Stimulated activated CD8-positive, alpha-beta memory T cell treated with anti-CD3 and anti-CD28 coated beads, Interleukin-12 subunit alpha, Interleukin-12 subunit beta, amount 100 ng/mL, for 4 hours (primary cell): ENCODE data around the gene KSR2.
"Not testable (repeated sequence)": the region's sequence is repeated elsewhere in the genome, so short reads cannot be mapped to it uniquely, and the experiment has no call there.

Experiments used
- DNase-seq: peaks from one replicate; pipeline ENCODE4 v3.0.0-alpha.2; 2020; ENCODE audit warnings: low read depth

KSR2 gene

DNA sequence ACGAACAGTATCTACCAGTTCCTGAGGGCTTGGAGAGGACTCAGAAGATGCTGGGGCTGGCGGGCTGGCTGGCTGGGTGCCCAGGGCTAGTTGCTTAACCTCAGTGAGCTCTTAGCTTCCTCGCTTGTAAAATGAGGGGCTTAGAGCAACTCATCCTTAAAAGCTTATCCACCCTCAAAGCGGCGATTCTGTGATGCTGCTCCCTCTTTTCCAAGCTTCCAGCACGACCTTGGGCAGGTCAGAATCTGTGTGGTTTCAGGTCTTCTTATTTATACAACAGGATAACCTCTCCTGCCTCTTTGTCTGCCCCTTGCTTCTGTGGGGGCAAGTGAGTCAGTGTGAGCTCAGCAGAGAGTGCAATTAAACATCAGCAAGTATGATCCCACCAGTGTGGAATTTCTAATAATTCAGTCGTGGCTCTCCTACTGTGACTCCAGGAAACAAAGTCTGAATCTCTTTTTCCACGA is 281.8 kb downstream of the KSR2 start:
- DNase-seq: no peak

DNA sequence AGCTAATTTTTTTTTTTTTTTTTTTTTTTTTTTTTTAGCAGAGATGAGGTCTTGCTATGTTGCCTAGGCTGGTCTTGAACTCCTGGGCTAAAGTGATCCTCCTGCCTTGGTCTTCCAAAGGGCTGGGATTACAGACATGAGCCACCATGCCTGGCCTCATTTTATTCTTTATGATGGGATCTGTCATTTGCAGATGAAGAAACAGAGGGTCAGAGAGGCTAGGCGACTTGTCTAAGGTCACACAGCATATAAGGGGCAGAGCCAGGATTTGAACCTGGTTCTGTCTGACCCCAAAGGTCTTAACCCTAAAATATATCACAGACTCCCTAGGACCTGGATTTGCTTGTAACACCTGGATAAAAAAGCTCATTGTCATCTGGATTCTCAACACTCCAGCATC is 282.6 kb downstream of the KSR2 start:
- no peak for DNase-seq

DNA sequence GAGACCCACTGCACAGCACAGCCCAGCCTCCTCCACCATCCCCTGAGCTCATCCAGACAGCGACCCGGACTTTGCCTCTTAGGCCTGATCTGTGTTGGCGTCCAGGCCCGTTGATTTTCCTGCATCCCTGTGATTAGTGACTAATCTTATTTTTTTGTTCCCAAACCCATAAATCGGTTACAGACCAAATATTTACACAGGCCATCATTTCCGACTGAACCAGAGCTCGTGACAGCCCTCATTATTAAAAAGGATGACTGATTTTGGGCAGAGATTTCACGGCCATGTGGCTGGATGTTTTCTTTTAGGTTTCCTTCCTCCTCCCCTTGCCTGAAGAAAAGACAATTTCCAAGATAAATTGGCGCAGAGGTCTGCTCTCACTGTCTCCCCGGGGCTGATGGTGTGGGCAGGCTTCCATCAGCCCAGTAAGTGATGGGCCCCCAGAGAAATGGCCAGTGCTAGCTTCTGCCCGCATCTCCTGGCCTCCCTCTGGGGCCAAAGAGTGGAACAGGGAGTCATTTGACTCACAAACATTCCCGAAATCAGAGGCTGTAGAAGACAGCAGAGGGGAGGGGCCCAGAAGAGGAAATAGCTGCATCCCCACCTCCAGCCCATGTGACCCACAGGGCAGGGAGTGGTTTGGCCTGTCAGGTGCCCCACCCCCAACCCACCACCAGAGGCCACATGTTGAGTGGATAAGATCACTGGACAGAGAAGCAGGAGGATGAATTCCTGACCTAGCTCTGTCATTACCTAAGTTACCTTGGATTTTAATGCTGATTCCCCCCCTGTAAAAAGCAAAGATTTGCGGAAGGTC is 283.5 kb downstream of the KSR2 start:
- no peak for DNase-seq

DNA sequence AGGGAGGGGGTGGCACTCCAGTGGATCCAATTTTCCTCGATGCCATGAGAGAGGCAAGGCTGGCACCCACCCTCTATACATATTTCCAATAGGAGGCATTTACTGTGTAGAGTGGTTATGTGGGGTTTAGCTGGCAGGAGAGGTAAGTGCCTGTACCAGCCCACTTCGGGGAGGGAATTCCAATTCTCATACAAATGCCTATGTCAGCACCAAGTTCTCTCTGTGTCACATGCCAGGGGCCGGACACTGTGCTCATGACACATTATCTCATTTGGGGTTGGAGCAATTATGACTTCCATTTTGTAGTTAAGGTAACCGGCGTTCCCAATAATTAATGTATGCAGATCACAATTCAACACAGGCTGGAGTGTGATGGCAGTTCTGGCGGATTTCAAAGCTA is 284.3 kb downstream of the KSR2 start:
- no peak for DNase-seq

DNA sequence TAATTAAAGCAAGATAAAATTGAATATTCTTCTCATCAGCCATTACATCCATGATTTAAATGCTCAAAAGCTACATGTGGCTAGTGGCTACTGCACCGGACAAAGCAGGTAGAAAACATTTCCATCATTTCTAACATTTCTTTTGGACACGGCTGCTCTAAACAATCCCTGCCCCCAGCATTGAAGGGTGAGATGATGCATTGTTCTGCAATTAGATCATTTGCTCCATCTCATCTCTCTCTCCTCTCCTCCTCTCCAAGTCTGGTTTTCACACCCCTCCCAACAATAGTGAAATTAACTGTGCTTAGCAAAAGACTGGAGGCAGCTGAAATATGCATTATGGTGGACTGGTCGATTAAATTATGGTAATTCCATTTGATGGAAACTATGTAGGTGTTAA is 288.5 kb downstream of the KSR2 start:
- no peak for DNase-seq

DNA sequence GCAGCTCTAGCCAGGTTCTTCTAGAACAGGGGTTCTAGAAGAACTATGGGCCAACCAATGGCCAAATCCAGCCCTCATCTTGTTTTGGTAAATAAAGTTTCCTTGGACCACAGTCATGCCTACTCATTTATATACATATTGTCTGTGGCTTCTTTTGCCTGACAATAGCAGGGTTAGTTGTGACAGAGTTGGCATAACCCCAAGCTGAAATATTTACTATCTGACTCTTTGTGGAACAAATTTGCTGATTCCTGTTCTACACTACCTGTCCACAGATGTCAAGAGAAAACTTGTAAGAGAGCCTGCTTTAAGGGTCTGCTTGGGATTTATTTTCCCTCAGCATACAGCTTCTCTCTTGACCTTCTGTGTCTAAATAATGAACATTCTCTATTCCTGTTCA is 289.0 kb downstream of the KSR2 start:
- DNase-seq: no peak

DNA sequence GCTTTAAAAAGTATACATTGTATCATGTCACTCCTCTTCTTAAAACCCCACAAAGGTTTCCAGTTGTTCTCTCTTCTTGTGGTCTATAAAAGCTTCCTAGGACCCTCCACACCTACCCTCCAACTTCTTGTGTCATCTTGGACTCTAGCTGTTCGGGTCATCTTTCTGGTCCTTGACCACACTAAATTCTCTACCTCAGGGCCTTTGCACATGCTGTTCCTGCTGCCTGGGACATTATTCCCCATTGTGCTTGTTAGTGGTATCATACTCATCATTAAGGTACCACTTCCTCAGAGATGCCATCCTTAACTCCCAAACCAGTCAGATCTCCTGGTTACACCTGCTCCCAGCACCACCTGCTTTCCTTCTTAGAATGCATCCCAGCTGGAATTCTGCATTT is 294.0 kb downstream of the KSR2 start:
- DNase-seq: no peak

- DNase-seq: no peak
These were observed 294.5 kb downstream of the KSR2 start for GRCh38 chr12:117674313-117674712.

- no peak for DNase-seq
These were observed 297.1 kb downstream of the KSR2 start for GRCh38 chr12:117671734-117672133.

DNA sequence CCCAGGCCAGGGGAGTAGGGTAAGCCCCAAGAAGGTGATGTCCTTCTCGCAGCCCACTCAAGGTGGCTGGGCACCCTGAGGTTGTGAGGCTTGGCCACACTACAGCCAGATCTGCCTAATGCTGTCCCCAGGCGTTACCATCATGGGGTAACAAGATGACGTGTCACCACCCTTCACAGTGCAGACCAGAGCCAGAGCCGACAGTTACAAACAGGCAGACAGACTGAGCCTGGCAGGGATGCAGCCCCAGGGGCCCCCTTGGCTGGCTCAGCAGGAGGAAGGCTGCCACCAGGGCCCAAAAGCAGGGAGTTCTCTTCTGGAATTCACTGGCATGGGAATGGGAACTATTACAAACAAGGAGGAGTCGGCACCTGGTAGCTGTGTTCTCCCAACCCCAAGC is 304.6 kb downstream of the KSR2 start:
- no peak for DNase-seq

DNA sequence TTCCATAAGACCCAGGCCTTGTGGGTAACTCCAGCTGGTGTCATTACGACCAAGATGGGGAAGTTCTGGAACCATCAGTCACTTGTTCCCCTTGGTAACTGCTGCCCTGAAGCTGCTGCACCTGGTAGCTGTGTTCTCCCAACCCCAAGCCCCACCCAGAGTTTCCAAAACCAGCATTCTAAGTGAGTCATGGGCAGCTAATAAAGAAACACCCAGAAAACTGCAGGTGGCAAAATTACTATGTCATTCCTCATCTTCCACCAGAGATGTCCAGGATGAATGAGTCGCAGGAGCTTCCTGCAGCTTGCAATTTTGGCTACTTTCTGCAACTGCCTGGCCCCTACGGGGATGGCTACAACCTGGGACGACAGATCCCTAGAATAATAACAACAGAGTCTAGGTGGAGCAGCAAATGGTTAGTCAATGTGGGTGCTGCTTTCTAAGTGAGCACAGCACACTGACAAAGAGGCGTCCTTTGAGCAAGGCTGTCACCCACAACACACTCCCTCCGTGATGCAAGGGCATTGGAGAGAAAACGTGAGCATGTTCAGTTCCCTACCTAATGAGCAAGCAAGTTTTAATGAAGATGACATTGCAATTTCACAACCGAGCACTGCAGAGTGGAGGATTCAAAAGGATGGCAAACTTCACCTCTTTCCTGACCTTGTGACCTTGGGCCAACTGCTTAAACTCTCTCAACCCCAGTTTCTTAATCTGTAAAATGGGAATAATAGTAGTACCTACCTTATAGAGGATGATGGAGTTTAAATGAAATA is 306.0 kb downstream of the KSR2 start:
- no peak for DNase-seq

DNA sequence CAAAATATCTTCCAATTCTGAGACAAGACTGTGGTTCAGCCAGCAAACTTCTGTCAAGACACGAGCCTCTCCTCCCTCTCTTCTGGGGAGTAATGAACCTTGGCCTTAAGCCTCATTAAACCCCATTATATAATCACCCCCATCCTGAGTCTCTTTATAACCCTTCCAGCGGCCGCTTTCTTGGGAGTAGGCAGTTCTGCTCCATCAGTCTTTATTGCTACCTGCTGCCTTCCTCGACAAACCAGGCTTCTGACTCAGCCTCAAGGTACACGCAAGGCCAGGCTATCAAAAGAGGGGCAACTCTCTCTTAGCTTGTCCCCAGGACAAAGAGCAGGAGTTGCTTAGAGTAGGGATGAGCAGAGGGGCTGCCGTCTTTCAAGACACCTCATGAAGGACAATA is 306.6 kb downstream of the KSR2 start:
- DNase-seq: no peak

DNA sequence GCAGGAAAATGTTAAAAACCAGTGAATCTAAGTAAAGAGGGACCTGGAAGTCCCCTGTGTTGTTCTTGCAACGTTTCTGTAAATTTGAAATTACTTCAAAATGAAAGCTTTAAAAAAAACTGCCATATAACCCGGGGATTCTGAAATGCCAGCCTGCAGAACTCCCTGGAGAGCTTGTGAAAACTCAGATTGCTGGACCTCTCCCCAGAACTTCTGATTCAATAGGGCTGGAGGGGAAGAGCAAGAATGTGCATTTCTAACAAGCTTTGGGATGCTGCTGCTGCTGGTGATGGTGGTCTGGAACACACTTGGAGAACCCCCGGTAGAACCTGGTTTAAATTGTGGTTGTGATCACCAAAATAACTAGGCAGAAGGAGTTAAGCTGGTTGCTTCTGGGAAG is 307.3 kb downstream of the KSR2 start:
- DNase-seq: no peak

- no peak for DNase-seq
These were observed 307.9 kb downstream of the KSR2 start for GRCh38 chr12:117660896-117661295.

GRCh38 chr12:117658226-117658625 is 310.6 kb downstream of the KSR2 start:
- DNase-seq: no peak

GRCh38 chr12:117649796-117650195 is 319.0 kb downstream of the KSR2 start:
- DNase-seq: no peak

- no peak for DNase-seq
These were observed 322.3 kb downstream of the KSR2 start for GRCh38 chr12:117646520-117646919.

DNA sequence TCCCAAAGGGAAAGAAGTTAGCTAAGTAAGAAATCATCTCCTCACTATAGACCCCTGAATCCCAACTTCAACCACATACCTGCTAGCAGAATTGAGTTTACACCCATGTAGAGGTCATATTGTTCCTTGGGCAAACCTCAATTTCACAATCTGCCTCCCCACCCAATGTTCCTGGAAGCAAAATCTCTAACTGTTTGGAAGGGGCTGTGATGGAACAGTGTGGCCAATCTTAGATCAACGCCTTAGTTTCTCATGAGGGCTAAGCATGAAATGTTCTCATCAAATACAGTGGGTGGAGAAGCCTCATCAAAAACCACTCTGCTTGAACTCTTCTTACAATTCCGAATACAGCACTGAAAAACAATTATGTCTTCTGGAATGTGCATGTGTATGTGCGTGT is 323.3 kb downstream of the KSR2 start:
- DNase-seq: no peak

GRCh38 chr12:117643971-117644370 is 324.8 kb downstream of the KSR2 start:
- DNase-seq: no peak

- DNase-seq: no peak
These were observed 326.9 kb downstream of the KSR2 start for GRCh38 chr12:117641885-117642284.

- DNase-seq: no peak
These were observed 328.3 kb downstream of the KSR2 start for GRCh38 chr12:117640511-117640910.

DNA sequence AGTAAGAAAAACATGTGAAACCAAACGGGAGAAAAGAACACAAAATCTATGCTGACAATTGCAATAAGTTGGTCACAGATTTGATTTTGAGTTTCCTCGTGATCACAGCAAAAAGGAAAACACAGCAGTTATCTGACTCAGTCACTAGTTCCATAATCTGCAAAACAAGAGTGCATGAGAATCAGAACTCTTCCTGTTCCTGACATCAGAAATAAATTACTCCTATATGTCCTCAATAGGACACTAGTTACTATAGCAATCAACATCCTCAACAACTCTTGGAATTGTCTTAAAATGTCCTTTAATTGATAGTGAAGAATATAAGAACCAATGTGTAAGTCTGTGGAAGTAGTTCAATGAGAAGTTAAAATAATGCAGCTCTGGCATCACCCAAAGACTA is 339.3 kb downstream of the KSR2 start:
- no peak for DNase-seq

- DNase-seq: not testable (repeated sequence)
These were observed 340.1 kb downstream of the KSR2 start for GRCh38 chr12:117628711-117629110.
